Measurements from ENCODE around the gene SHB.
"Not testable (repeated sequence)": the region's sequence is repeated elsewhere in the genome, so short reads cannot be mapped to it uniquely, and the experiment has no call there.

Gene SHB

DNA sequence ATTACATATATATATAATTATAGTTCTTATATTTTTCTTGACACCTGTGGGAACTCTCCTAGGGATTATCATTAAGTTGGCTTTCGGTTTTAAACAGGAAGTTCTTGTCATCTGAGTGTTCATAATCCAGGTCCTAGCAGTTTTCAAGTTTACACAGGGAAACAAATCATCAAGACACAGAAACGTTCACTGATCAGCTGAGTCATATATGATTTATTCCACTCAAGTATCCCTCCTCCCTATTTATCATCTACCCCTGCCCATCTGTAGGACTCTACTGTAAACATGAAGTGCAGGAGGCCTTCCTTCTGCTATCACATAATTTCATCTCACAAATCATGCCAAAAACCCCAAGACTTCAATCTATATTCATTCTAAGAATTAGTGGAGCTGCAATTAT is 171.4 kb downstream of the SHB start:
- H3K4me3 ChIP-seq (ENCODE audit: low read depth, low read length), result no peak overlapping the region
- no peak for DNase-seq (ENCODE audit: low read depth)
- no peak for TF ChIP-seq CTCF (IDR thresholded peaks at IDR 0.05; ENCODE audit: insufficient read depth, low read depth, low read length, missing control alignments)

- no peak for TF ChIP-seq CTCF (IDR thresholded peaks at IDR 0.05; ENCODE audit: insufficient read depth, low read depth, low read length, missing control alignments)
- H3K4me3 ChIP-seq (ENCODE audit: low read depth, low read length), result no peak overlapping the region
- DNase-seq (ENCODE audit: low read depth), result no peak
These were observed 177.0 kb downstream of the SHB start for GRCh38 chr9:37892063-37892462.

DNA sequence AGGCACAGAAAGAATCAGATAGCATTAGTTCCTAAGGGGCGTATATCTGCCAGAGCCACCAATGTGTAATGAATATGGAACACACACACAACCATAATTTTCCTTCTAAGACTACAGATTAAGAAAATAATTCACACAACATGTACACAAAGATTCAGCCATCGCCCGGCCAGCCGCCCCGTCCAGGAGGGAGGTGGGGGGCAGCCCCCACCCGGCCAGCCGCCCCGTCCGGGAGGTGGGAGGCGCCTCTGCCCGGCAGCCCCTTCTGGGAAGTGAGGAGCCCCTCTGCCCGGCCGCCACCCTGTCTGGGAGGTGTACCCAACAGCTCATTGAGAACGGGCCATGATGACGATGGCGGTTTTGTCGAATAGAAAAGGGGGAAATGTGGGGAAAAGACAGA is 178.0 kb downstream of the SHB start:
- not testable (repeated sequence) for DNase-seq (ENCODE audit: low read depth); H3K4me3 ChIP-seq (ENCODE audit: low read depth, low read length)

GRCh38 chr9:37889536-37889935 is 179.5 kb downstream of the SHB start:
- no peak for TF ChIP-seq CTCF (IDR thresholded peaks at IDR 0.05; ENCODE audit: insufficient read depth, low read depth, low read length, missing control alignments)
- no peak for DNase-seq (ENCODE audit: low read depth)
- H3K4me3 ChIP-seq (ENCODE audit: low read depth, low read length), result no peak overlapping the region

- H3K4me3 ChIP-seq (ENCODE audit: low read depth, low read length); DNase-seq (ENCODE audit: low read depth): not testable (repeated sequence)
These were observed 180.9 kb downstream of the SHB start for GRCh38 chr9:37887977-37888583.

DNA sequence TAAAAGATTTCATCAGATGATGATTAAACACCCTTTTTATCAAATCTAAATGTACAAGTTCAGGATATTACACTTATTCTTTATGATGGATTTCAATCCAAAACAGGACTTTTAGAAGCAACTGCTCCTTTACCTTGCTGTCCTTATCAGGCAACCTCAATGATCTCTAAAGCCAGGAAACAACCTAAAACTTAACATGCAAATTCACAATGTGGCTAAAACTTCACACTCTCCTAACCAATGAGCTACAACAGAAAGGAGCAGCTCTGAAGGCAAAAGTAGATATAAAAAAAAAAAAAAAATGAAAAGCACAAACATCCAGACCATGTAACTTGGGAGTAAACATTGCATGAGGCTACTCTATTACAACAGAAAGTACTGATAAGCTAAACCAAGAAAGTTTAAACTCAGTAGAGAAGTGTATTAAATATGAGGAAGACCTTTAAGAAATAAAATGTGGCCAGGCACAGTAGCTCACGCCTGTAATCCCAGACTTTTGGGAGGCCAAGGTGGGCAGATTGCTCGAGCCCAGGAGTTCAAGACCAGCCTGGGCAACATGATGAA is 188.0 kb downstream of the SHB start:
- TF ChIP-seq CTCF (IDR thresholded peaks at IDR 0.05; ENCODE audit: insufficient read depth, low read depth, low read length, missing control alignments), result no peak
- peak; percentile 8 for DNase-seq (ENCODE audit: low read depth)
- H3K4me3 ChIP-seq (ENCODE audit: low read depth, low read length), result no peak overlapping the region

DNA sequence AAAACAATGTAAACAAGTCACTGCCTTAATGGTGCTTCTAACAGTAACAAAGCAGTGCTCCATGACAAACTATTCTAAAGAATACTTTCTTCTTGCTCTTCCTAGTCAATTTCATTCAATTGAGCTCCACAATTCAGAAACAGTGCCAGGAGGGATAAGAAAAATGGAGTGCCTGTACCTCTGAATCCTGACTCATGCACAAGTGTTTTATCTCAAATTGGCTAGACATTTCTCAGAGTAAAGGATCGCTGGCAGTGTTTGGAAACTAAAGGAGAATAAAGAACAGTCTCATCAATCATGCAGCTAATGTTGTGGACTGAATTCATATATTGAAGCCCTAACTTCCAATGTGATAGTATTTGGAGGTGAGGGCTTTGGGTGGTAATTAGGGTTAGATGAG is 192.7 kb downstream of the SHB start:
- TF ChIP-seq CTCF (IDR thresholded peaks at IDR 0.05; ENCODE audit: insufficient read depth, low read depth, low read length, missing control alignments), result no peak
- H3K4me3 ChIP-seq (ENCODE audit: low read depth, low read length), result no peak overlapping the region
- DNase-seq (ENCODE audit: low read depth), result no peak

- no peak for DNase-seq (ENCODE audit: low read depth)
- TF ChIP-seq CTCF (IDR thresholded peaks at IDR 0.05; ENCODE audit: insufficient read depth, low read depth, low read length, missing control alignments), result no peak
- H3K4me3 ChIP-seq (ENCODE audit: low read depth, low read length), result no peak overlapping the region
These were observed 195.1 kb downstream of the SHB start for GRCh38 chr9:37873955-37874354.
